ENCODE measurements around the gene DYNC2H1.
A peak's percentile ranks its signal among the peaks of the same experiment; 100 is the strongest.

DYNC2H1 gene, protein sequence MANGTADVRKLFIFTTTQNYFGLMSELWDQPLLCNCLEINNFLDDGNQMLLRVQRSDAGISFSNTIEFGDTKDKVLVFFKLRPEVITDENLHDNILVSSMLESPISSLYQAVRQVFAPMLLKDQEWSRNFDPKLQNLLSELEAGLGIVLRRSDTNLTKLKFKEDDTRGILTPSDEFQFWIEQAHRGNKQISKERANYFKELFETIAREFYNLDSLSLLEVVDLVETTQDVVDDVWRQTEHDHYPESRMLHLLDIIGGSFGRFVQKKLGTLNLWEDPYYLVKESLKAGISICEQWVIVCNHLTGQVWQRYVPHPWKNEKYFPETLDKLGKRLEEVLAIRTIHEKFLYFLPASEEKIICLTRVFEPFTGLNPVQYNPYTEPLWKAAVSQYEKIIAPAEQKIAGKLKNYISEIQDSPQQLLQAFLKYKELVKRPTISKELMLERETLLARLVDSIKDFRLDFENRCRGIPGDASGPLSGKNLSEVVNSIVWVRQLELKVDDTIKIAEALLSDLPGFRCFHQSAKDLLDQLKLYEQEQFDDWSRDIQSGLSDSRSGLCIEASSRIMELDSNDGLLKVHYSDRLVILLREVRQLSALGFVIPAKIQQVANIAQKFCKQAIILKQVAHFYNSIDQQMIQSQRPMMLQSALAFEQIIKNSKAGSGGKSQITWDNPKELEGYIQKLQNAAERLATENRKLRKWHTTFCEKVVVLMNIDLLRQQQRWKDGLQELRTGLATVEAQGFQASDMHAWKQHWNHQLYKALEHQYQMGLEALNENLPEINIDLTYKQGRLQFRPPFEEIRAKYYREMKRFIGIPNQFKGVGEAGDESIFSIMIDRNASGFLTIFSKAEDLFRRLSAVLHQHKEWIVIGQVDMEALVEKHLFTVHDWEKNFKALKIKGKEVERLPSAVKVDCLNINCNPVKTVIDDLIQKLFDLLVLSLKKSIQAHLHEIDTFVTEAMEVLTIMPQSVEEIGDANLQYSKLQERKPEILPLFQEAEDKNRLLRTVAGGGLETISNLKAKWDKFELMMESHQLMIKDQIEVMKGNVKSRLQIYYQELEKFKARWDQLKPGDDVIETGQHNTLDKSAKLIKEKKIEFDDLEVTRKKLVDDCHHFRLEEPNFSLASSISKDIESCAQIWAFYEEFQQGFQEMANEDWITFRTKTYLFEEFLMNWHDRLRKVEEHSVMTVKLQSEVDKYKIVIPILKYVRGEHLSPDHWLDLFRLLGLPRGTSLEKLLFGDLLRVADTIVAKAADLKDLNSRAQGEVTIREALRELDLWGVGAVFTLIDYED (N-terminal part only)

DNA sequence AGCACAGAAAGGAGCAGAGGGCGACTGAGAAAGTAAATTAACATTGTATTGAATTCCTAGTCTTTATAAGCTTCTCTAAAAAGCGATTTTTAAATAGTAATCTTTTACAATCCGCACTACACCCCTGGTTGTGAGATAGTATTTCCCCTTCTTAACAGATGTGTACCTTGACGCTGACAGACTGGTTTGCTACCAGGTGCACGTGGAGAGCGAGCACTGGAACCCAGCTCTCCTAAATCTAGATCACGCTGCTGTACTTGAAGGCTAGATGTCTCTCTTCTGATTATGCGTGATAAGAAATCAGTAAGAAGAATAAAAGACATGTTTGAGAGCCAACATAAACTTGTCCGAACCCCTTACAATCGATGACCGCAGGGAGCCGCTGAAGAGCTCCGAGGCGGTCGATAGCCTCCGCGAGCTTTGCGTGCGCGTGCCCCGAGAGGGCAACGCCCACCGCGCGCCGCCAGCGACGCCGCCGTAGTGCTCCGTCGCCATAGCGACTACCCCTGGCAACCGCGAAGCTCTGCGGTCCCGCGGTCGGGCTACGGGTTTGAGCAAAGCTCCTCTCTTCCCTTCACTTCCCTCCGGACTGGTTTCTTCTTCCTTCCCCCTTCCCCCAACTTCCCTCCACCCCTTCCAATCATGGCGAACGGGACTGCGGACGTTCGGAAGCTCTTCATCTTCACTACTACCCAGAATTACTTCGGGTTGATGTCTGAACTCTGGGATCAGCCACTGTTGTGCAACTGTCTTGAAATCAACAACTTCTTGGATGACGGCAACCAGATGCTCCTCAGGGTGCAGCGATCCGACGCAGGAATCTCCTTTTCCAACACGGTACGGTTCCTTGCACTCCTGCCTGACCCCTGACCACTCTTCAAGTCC is at the start of gene DYNC2H1:
Gene DYNC2H1 (plus strand): TSS at position 494 of the 885 bp plus-strand sequence. CDS start 149 bp downstream, at position 643.
- DNase-seq (ENCODE audit: low read depth in 1 of 2, low spot score in 1 of 2) = peak; percentile 71 to 78

GRCh38 chr11:103061656-103062055 is 47.6 kb upstream of the DYNC2H1 start:
- no peak for DNase-seq (ENCODE audit: low read depth in 1 of 2, low spot score in 1 of 2)

- no peak for DNase-seq (ENCODE audit: low read depth in 1 of 2, low spot score in 1 of 2)
Measured at GRCh38 chr11:103067118-103067517, 42.1 kb upstream of the DYNC2H1 start.

DNA sequence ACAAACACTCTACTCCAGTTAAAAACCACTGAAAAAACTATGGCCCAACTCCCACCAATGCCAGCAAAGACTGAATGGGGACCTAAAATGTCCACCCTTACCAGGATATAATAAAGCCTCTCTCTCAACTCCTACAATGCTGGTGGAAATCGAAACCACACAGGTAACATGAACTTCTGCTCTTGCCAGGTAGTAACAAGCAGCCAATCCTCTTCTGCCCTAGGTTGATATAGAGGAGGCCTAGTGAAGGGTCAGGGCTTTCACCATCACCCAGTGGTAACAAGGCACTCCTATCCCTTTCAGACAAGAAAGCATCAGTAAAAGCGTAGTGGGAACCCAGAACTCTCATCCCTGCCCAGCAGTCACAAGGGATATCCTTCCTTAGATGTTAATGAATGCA is 39.9 kb upstream of the DYNC2H1 start:
- DNase-seq (ENCODE audit: low read depth in 1 of 2, low spot score in 1 of 2) = no peak

- DNase-seq (ENCODE audit: low read depth in 1 of 2, low spot score in 1 of 2) = no peak
Measured at GRCh38 chr11:103070142-103070541, 39.1 kb upstream of the DYNC2H1 start.

- DNase-seq (ENCODE audit: low read depth in 1 of 2, low spot score in 1 of 2) = no peak
Measured at GRCh38 chr11:103071008-103071407, 38.2 kb upstream of the DYNC2H1 start.

- DNase-seq (ENCODE audit: low read depth in 1 of 2, low spot score in 1 of 2) = no peak
Measured at GRCh38 chr11:103076361-103076760, 32.9 kb upstream of the DYNC2H1 start.

- no peak for DNase-seq (ENCODE audit: low read depth in 1 of 2, low spot score in 1 of 2)
Measured at GRCh38 chr11:103077554-103077953, 31.7 kb upstream of the DYNC2H1 start.

- no peak for DNase-seq (ENCODE audit: low read depth in 1 of 2, low spot score in 1 of 2)
Measured at GRCh38 chr11:103078710-103079109, 30.5 kb upstream of the DYNC2H1 start.

DNA sequence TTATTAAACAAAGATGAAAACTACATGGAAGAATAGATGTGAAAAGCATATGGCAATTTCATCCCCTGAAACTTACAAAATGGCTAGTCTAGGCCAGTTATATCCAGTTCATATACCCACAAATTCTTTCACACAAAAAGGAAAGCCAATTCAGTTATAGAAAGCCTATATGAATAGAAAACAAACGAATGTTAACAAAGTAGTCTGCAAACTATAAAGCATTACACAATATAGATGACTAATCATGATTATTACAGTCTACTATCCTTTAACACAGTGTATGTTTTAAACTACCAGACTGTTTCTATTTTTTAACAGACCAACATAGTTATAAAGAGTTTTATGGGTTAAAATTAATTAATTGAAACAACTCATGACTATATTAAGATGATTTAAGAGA is 29.4 kb upstream of the DYNC2H1 start:
- DNase-seq (ENCODE audit: low read depth in 1 of 2, low spot score in 1 of 2) = no peak

DNA sequence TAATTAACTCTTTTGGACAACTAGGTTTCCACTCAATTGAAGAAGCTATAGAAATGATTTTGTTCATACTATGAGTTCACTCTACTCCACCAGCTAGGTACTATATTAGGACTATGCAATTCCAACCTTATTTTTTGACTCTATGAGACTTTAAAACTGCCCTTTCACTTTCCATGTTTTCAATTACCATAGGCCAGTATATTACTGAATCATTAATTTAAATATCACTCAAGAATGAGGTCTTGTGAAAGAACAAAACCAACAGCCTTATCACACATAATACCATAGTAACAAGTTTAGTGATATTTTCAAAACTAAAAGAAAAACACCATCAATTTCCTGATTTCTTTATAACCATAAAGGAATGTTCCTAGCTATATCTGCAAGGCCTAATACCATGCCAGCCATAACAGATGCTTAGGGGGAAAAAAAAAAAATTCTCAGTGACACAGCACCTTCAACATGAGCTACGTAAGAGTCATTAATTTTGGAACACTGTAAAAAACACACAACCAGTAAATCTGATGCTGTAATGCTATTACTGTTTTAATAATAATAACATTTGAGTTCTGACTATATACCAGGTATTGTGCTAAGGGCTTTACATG is 23.4 kb upstream of the DYNC2H1 start:
- no peak for DNase-seq (ENCODE audit: low read depth in 1 of 2, low spot score in 1 of 2)

GRCh38 chr11:103086461-103086860 is 22.8 kb upstream of the DYNC2H1 start:
- DNase-seq (ENCODE audit: low read depth in 1 of 2, low spot score in 1 of 2) = no peak

DNA sequence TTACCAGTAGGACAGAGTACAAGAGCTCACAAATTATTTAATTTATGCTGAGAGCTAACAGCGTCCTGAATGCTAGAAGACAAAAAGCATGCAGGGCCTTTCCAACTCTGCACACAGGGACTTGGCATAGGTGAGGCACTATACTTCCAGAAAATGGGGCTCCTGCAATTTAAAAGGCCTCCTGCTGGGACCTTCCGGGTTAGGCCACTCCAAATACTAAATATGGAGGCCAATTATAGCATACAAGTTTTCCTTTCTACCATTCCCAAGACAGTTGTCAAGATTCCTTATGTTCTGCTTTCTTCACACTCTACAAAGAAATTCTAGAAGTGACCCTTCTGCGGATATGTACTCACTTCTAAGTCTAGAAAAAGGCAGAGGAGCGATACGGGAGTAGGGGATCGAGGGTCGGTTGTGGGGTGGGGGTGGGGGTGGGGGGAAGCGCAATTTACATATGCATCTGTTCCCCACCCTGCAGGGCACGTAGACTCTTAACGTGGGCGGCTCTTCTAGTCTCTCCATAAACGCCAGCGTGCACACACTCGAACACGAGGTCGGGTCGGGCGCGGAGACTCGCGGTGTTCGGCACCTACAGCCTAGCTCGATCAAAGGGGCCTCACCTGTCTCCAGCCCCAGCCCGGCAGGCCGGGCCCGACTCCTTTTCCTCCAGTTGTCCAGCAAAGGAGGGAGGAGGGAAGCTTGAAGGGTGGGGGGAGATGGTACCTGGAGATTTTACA is 18.0 kb upstream of the DYNC2H1 start:
- DNase-seq (ENCODE audit: low read depth in 1 of 2, low spot score in 1 of 2) = peak; percentile 15 to 31

DNA sequence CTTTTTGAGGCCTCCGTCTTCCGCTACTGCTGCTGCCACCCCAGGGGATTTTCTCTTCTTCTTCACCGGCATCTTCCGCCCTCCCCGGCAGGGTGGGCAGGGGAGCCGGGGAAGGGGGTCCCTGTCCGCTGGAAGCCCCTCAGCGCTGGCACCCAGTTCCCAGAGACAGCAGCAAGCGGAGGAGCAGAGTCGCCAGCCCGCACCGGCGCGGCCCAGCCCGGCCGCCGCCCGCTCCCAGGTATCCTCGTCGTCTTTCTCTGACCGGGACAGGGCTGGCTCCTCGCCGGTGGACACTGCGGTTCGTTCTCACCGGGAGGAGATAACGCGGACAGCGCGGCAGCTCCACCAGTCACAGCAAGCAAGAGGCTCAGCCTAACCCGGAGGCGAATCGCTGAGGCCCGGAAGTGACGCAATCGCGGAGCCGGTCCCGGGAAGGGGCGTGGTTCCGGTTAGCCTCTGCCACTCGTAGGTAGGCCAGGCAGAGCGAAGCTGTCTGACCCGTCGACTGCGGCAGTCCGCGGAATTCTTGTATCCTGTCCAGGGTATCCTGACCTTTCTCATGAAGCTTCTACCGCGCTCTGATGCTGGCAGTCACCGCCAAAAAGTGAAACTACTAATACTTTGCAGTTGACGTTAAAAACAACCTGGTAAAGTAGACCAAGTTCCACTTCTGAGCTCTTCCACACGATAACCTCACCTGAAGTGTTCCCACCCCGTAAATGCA is 17.3 kb upstream of the DYNC2H1 start, which contains the start of gene DCUN1D5:
Gene DCUN1D5 (minus strand): TSS at position 360 of the 724 bp plus-strand sequence. CDS start 288 bp downstream, at position 72.
- DNase-seq (ENCODE audit: low read depth in 1 of 2, low spot score in 1 of 2) = peak; percentile 86 to 91

GRCh38 chr11:103097279-103097678 is 11.9 kb upstream of the DYNC2H1 start:
- no peak for DNase-seq (ENCODE audit: low read depth in 1 of 2, low spot score in 1 of 2)

DNA sequence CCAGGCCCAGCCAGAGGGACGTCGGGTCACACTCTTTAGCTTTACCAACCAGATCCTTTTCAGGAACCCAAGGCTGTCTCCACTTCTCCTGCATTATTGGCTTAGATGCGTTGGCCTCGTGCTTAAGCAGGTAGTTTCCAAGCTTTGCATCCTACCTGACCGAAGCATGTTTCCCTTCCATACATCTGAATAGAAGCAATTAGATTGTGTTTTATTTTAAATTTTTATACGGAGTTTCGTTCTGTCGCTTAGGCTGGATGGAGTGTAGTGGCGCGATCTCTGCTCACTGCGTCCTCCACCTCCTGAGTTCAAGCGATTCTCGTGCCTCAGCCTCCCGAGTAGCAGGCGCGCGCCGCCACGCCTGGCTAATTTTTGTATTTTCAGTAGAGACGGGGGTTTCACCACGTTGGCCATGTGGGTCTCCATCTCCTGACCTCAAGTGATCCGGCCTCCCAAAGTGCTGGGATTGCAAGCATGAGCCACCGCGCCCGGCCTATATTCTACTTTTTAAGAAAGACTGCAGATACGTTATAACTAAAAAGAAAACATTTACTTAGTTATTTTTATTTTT is 677 bp downstream of the DYNC2H1 start:
- no peak for DNase-seq (ENCODE audit: low read depth in 1 of 2, low spot score in 1 of 2)

- no peak for DNase-seq (ENCODE audit: low read depth in 1 of 2, low spot score in 1 of 2)
Measured at GRCh38 chr11:103110391-103110790, 1.2 kb downstream of the DYNC2H1 start.

DNA sequence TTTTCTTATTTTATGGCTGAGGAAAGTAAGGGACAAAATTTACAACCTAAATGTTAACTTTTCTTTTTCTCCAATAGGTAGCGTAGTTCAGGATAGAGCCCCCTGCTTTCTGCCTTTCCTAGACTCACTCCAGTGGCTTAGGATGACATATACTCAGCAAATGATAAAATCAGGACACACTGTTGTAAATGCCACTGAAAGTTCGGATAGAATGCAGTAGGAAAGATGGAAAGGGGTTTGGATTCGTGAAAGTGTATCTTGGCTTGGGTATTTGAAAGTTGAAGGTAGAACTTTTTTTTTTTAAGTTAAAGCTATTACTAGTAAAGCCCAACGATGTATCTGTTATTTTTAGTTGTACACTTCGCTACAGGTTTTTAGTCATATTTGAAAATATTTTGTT is 2.2 kb downstream of the DYNC2H1 start:
- no peak for DNase-seq (ENCODE audit: low read depth in 1 of 2, low spot score in 1 of 2)

All from stimulated activated CD4-positive, alpha-beta T cell treated with anti-CD3 and anti-CD28 coated beads, Interleukin-15, amount 100 ng/mL, for 1 hour (primary cell).